ENCODE results near the gene F9.

DNA sequence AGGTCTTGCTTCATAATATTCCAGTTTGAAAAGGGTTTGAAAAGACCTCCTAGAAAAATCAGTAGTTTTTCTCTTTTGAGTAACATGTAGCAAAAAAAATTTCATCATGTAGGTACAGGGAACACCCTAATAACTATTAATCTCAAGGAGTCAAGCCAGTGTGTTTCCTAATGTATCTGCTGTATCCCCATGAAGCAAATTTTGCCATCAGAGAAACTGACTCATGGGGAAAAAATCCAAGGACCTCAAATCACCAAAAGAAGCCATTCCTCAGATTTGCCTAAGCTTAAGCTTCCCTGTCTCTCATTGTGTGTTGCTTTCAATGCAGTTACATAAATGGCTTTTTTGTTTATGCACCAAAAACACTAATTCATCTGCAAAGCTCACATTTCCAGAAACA lies 29.7 kb downstream of the F9 start:
- no peak for TF ChIP-seq CTCF (IDR thresholded peaks at IDR 0.05)
- TF ChIP-seq POLR2A (IDR thresholded peaks at IDR 0.05): no peak
- no peak for TF ChIP-seq EP300 (IDR thresholded peaks at IDR 0.05)
- no peak for TF ChIP-seq POLR2AphosphoS5 (IDR thresholded peaks at IDR 0.05)

All from sigmoid colon (tissue), 4 donors.